ENCODE measurements around the gene CCT8.

DNA sequence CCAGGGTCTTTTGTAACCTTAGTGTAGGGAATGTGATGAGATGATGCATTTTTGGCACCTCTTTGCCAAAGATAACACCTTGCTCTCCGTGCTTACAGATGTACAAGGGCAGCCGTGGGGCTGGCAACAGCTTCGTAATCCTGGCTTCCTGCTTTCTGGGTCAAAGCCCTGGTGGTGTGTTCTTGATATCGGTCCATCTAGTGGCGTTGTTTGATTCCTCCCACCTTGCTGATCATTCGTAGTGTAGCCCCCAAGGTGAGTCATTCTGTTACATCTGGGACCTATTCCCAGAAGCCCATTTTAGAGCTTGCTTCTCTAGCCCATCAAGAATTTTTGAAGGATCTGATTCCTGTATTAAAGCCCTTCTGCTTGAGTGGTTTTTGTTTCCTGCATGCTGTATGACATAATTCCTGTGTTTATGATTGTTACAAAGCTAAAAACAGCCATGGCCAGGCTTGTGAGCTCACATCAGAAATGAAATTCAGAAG lies 7.0 kb upstream of the CCT8 start:
- no peak for TF ChIP-seq POLR2A (IDR thresholded peaks at IDR 0.05; ENCODE audit: low read depth, low read length)
- no peak for TF ChIP-seq POLR2AphosphoS5 (IDR thresholded peaks at IDR 0.05; ENCODE audit: low read depth, low read length)
- TF ChIP-seq TAF1 (IDR thresholded peaks at IDR 0.05; ENCODE audit: low read depth, low read length), result no peak
- no peak for TF ChIP-seq PAX5 (IDR thresholded peaks at IDR 0.05; ENCODE audit: insufficient read depth, low read length, severe bottlenecking)
- TF ChIP-seq SPI1 (IDR thresholded peaks at IDR 0.05; ENCODE audit: low read depth, low read length), result no peak
- TF ChIP-seq POU2F2 (IDR thresholded peaks at IDR 0.05; ENCODE audit: low read depth, low read length), result no peak
